Stimulated activated CD8-positive, alpha-beta memory T cell treated with anti-CD3 and anti-CD28 coated beads, Interleukin-7, amount 100 ng/mL, for 48 hours (primary cell): ENCODE data around the gene RHOT2.
A peak's percentile ranks its signal among the peaks of the same experiment; 100 is the strongest.

Experiments
- DNase-seq, 2 donors: peaks; one replicate each; pipeline ENCODE4 v3.0.0-alpha.2; 2020; ENCODE audit warnings: low read depth in 1 of 2; ENCODE audit errors: extremely low read depth in 1 of 2

Gene RHOT2

DNA sequence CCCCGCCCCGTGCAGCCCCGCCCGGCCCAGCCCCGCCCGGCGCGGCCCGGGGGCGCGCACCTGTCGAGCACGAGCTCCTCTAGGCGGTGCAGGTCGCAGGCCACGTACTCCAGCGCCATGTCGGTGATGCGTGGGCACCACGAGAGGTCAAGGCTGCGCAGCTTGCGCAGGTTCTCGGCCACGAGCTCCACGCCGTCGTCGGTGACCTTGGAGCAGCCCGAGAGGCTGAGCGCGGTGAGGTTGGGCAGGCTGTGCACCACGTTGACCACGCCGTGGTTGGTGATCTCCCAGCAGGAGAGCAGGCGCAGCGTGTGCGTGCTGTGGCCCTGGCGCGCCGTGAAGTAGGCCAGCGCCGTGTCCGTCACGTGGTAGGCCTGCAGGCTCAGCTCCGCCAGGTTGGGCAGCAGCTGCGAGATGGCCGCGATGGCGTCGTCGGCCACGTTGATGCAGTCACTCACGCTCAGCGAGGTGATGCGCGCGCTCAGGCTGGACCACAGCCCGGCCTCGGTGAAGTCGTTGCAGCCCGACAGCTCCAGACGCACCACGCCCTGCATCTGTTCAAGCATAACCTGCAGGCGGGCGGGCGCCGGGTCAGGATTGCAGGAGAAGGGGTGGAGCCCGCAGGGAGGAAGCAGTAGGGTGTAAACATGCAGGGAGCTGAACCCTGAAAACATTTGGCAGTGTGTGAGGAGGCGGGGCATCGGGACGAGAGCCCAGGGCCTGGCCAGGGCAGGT, 27.6 kb downstream of the RHOT2 start:
- DNase-seq = peak in 1 of 2 donors; percentile 56

DNA sequence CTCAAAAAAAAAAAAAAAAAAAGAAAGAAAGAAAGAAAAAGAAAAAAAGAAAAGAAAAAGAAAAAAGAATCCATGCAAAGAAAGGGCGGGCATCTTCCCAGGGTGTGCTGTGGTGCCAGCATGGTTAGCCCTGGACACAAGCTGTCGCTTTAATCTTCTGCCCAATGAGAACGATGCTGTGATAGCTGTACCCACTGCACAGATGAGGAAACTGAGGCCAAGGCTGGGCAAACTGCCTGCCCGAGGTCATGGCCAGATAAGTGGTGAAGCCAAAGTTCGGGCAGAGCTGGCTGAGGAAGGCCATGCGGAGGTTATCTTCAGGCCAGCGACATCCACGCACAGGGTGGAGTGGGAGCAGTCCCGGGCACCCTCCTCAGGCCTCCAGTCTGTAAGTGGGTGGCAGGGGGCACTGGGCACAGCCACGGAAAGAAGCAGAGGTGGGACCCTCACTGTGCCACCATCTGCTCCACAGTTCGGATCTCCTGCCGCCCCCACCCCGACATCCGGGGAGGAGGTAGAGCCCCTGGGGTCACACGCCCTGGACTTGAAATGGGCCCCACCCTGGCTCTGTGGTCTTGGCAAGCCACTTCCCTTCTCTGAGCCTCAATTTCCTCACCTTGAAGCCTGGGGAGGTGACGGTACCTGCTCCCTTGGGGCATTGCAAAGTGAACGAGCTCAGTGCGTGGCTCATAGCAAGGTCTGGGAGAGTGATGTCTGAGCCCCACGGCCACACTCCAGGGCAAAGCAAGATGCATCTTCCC, 31.2 kb downstream of the RHOT2 start:
- no peak for DNase-seq

DNA sequence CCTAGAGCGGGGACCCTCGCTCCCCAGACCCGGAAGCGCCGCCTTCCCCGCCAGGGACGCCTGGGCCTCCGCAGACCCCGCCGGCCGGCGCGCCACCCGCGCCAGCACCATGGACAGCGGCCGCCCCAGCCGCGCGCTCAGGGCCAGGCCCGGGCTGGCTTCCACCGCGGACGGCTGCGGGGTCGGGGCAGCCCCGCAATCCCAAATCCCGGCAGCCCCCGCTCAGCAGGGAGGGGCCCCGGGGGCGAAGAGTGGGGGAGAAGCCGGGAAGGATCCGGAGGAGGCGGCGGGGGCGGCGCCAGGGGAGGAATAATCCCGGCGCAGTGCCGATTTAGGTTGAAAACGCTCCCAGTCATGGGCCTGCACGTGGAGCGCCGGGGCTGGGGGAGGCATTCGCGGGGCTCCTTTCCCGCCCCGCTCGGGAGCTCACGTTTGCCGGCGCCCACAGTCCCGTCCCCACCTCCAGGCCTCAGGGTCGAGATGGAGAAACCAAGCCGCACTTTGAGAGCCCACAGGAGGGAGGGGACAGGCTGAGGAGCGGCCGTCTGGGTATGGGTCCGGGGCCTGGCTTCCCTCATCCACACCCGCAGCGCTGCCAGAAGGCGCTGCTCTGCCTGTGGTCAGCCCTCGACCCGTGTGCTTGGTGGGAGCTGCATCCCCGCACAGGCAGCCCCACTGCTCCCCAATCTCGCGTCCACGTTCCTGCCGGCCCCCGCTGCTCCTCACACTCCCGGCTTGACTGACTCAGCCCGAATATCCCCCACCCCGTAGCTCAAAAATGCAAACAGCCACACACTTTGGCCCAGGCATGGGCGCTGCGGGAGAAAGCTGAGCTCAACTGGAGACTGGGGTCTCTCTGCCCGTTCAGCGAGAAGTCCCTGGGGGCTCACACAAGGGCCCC, 33.0 kb downstream of the RHOT2 start:
- DNase-seq = no peak

DNA sequence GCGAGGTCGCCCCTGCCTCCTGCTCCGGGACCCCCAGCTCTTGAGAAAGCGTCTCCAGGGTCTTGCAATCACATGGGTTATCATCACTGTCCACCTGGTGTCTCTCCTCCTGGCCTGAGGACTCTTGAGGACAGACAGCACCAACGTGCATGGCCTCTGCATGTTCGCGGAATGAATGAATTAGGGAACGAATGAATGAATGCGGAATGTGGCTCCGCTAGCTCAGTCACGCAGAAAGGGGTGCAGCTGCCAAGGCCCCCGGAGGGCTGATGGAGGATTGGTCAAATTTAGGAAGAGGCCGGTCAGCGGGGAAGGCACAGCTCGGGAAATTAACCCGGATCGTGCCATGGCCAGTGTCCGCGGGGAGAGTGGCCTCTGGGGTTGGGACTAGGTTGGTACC, 34.4 kb downstream of the RHOT2 start:
- no peak for DNase-seq

DNA sequence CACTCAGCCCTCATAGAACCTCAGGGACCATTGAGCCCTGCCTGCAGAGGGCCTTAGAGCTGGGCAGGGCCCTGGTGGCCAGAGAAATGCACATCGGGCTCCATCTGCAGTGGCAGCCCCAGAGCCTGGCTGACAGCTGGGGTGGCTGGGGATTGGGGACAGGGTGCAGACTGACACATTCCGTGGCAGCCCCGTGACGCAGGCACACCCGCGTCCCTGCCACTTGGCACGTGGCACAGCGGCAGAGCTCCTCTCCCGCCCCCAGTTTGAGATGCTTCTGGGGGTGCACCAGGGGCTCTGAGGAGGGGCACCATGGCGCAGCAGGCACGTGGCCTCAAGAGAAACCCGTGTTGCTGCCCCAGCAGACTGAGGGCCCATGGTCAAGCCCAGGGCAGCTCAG, 35.5 kb downstream of the RHOT2 start:
- no peak for DNase-seq

DNA sequence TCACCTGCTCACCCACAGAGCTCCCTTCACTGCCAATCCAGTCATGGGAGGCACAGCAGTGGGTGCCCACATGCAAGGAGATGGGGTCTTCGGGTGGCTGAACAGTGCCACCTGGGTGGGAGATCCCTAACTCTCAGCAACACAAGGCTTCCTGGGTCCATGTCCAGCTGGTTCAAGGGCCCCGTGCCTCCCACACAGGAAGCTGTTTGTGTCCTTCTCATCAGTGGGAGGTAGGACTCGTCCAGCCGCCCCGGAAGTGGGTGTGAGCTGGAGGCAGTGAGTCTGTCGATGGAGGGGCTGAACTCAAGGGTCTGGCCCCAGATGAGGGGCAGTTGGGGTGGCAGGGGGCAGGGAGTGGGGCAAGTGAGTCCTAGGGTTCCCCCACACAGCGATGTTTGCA, 36.1 kb downstream of the RHOT2 start:
- DNase-seq = no peak

DNA sequence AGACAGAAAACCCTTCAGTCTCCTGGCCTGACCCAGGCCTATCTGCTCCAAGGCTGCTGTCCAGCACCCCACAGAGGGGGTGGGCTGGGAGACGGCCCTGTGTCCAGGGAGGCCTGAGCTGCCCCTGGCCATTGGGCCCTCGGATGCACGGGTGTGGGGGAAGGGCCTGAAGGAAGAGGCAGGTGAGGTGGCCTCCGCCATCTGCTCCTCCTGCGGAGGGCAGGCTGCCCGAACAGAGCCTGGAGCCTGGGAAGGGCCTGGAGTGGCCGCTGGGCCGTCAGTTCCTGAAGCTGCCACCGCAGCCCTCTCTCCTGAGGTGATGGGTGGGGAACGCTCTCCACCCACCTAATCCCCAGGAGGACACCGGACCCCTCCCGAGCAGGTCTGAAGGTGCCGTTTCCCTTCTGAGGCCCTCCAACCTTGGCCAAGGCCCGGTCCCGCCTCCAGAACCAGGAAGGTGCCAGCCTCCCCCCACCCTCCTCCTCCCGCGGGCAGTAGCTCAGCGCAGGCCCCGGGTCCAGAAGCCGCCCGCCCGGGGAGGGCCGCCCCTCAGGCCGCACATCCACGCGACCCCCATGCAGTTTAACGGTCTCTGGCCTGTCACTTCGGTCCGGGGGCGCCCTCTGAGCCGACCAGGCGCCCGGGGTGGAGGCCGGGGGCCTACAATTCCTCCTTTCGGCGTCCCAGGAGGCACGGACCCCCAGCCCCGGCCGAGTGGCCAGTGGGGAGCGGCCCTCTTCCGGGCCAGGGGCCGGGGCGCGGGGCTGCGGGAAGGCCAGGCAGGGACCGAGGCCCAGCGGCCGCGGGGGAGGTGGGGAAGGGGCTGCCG, 36.8 kb downstream of the RHOT2 start:
- no peak for DNase-seq

DNA sequence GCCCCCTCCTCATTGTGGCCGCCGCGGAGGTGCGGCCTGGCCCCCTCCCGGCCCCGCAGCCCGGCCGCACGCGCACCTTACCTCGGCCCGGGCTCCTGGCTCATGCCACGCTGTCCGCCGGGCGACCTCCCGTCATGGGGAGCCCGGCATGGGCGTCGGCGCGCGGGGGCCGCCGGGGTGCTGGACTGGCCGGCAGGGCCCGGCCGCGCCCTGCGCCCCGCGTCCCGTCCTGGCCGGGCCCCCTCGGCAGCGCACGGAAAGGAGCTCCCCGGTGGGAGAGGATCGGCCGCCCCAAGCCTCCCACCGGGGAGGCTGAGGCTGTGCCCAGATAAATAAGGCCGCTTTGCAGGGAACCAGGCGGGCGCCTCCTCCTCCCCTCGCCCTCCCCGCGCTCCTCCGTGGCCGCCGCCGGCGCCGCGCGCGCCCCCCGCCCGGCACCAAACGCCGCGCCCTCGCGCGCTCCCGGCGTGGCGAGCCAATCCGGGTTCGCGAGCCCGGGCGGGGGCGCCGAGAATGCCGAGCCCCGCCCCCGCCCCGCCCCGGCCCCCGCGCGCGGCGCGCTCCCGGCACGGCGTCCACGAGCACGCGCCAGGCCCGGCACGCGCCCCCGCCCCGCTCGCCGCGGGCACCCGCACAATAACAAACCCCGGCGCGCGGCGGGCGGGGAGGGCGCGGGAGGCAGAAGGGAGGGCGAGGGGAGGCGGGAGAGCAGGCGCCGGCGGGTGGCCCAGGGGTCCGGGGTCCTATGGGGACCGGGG, 37.7 kb downstream of the RHOT2 start, which contains the start of gene FBXL16:
FBXL16 (minus strand) TSS at position 371 of the 758 bp plus-strand sequence. CDS start 8,396 bp downstream, outside the sequence.
- DNase-seq = no peak

DNA sequence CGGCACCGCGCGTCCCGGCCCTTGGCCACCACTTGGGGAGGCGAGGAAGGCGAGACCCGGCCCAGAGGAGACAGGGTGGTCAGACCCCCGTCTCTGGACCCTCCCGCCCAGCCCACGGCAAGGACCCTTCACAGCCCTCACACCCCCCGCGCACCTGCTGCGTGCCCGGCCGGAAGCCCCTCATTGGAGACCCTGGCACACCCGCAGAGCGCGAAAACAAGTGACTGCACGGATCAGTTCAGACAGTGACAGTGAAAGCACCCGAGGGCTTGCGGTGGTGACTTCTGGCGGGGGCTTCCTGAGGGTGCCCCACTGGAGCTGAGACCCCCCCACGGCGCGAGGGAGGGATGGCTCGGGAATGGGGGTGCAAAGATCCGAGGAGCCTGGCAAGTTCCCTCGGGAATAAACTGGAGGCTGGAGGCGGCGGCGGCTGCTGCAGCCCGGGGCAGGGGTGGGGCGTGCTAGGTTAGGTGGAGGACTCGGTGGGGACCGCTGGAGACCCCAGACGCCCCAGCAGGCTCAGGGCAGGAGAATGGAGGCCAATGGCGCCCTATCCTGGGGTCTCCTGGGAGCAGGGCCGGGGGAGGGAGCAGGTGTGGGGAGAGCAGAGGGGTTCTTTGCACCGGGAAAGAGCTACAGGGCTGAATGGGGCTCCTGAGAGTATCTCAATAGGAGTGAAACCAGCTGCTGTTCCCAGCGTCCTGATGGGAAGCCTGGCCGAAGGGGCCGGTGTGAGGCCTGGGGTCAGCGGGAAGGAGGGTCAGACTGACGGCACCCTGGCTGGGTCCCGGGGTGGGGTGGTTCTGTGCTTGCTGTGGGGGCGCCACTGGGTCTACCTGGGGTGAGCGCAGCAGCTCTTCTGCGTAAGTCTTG, 38.5 kb downstream of the RHOT2 start:
- DNase-seq = no peak

DNA sequence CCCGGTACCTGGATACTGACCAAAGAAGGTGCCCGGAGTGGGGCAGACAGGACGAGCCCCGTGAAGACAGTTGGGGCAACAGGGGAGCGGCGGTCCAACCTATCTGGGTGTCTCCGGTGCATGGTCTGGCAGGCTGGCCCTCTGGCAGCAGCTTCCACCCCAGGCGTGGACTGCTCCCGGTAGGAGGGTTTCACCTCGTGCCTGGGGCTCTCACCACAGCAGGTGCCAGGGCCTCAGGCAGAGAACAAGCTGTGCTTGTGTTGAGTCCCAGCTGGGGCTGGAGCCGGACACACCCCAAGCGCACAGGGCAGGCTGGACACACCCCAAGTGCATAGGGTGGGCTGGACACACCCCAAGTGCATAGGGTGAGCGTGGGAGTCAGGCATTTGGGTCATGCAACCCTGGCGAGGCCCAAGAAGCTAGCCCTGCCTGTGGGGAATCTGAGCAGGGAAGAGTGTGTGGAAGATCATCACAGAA, 39.2 kb downstream of the RHOT2 start:
- DNase-seq = no peak

DNA sequence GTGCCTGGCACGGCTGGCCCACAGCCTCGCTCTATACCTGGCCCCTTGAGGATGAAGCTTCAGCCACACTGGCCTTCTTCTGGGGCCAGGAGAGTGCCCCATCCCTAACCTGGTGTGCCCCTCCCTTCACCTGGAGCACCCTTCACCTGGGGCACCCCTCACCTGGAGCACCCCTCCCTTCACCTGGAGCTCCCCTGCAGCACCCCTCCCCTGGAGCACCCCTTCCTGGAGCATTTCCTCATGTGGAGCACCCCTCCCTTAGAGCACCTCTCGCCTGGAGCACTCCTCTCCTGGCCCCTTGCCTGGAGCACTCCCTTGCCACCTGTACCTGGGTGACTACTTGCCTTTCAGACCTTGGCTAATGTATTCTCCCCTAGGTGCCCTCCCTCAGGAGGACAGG, 40.1 kb downstream of the RHOT2 start:
- no peak for DNase-seq

DNA sequence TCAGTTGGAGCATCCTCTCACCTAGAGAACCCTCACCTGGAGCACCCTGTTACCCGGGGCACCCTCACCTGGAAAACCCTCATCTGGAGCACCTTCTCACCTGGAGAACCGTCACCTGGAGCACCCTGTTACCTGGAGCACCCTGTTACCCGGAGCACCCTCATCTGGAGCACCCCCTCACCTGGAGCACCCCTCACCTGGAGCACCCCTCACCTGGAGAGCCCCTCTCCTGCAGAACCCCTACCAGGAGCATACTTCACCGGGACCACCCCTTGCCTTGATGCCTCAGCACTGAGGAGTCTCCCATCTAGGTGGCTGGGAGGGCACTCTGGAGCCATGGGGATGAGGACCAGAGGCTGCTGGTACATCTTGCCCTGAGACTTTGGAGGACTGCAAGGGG, 41.0 kb downstream of the RHOT2 start:
- no peak for DNase-seq

DNA sequence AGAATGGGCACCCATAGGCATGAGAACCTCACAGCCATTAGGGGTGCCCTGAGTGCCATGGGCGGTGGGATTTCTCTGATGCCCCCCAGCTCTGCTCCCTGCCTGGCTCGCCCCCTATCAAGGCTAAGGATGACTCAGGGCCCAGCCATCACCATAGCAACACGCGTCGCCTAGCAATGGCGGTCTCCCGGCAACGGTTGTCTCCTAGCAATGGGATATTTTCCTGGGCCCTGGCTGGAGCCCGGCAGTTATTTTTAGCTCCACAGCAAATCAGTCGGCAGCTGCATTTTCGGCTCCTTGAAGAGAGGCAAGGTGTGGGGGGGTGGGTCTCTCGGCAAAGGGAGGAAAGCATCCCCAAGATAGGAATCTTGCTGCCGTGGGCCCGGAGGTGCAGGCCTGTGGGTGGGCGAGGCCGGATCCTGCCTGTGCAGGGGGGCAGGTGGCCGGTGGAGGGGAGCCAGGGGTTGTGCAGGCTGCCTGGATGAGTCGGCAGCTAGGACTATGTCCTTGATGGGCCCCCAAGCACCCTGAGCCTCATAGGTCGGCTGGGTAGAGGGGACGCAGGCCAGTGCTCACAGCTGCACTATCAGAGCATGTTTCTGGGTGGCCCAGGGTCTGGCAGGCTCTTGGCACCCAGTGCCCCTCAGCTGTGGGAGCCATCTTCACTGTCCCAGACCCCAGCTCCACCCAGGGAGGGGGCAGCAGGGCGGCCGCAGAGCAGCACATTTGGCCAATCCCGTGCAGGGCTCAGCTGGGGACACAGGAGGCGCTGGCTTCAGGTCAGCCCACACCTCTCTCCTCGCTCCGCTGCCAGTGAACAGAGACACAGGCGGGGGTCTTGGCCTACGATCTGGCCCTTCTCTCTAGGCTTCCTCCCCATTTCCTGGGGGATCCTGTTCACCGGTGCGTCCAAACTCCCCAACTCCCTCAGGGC, 41.9 kb downstream of the RHOT2 start:
- no peak for DNase-seq

DNA sequence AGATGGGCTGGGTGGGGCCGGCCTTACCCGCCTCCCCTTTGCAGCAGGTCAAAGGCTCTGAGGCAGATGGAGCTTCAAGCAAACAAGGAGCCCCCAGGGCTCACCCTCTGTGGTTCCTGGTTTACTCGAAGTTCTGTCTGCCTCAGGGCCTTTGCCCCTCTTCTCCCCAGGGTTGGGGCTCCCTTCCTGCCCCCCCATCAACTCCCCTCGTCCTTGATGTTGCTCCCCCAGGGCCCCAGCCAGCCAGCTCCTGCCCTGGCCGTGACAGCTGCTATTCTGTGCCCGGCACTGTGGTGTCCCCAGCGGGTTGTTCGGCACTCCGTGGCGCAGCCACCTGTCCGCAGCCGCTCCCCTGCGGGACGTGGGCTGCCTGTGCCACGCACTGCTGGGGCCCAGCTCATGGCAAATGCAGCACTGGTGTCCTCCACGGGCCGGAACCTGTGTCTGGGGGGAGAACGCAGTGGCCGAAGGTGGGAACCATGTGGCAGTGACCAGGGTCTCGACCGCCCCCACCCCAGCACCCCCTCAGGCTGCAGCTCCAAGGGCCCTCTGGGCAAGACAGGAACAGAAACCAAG, 42.7 kb downstream of the RHOT2 start:
- DNase-seq = no peak

DNA sequence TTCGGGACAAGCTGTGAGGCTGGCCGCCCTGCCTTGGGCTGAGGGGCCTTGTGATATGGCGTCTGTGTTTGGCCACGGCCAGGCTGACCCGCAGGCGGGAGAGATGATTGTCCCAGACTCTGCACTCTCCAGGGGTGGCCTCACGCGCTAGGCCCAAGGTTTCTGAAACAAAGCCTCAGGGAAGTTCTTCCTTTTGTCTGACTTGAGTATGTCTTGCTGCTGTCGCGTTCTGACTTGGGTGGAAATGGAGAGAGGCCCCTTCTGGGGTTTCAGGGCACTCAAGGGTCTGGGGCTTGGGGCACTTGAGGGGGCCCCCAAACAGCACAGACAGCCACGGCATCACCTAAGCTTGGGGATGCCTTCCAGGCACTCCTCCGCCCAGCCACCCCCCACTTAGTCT, 43.2 kb downstream of the RHOT2 start:
- DNase-seq = no peak

DNA sequence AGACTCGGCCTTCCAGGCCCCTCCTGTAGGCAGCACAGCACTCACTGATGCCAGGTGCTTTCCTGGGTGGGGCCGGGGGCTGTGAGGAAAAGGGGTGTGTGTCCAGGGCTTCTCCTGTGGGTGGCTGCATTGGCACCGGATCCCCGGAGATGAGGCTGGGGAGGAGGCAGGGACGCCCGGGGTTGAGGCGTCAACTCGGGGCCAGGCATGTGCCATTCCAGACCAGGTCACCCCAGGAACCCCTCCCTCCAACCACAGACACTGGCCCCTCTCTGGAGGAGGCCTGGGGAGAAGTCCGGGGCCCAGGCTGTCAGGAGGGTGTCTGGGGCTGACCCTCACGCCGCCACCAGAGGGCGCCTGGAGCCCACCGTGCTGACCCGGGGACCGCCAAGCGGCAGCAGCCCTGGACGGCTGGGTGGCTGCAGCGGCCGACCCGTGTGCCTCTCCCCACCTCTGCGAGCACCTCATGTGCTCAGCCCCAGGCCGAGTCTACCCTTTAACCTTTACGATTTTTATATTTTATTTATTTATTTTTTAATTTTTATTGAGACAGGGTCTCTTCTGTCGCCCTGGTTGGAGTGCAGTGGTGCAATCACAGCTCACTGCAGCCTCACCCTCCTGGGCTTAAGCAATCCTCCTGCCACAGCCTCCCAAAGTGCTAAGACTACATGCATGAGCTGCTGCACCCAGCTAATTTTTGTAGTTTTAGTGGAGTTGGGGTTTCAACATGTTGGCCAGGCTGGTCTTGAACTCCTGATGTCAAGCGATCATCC, 43.8 kb downstream of the RHOT2 start:
- DNase-seq = no peak
